Measurements from ENCODE around the gene MACROH2A2. TPM values are rescaled to one million over a fixed set of nuclear protein-coding genes. Genes with fewer than 3 reads are reported as not detected.

The MACROH2A2 gene
- total and polyA plus RNA-seq, 2 donors from 2014 or later = 16.8 to 21.7 TPM

DNA sequence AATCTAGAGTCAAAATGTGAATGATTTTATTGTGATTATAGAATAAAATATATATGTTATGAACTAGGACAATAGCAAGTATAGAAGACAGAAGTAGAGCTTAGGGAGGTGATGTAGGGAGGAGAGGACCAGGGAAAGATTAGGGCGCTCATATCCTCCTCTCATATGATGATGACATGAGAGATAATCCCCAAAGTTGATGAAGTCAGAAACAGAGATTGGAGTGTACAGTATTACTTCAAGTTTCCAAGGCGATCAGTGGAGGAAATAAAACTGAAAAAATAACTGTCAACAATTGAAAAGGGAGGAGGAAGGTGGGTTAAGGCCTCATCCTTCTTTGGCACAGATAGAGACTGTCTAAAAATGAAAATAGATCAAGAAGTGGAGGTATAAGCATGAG is 14.9 kb downstream of the MACROH2A2 start:
- Histone ChIP-seq H3K36me3 (ENCODE audit: control insufficient read depth in 2 of 3, insufficient read depth in 3 of 3, low read length in 3 of 3) (no peaks in the 10 kb centered on the region), H3K9ac (ENCODE audit: low read length in 3 of 3) (no peak overlapping the region), H3K4me1 (ENCODE audit: control insufficient read depth in 2 of 3, insufficient read depth in 2 of 3, low read depth in 1 of 3, low read length in 3 of 3) (no peaks in the 10 kb centered on the region), H3K9me3 (ENCODE audit: control insufficient read depth in 2 of 3, insufficient read depth in 1 of 3, low read length in 3 of 3) (no peaks in the 10 kb centered on the region), H3K4me3 (ENCODE audit: low read length in 3 of 3) (no peak overlapping the region), H3K27me3 (ENCODE audit: control insufficient read depth, insufficient read depth, low read length) (no peaks in the 10 kb centered on the region), H3K27ac (ENCODE audit: low read depth in 2 of 2, low read length in 2 of 2) (no peak overlapping the region)
- intact Hi-C loops (cut with DNase I) = no loop called here
- no peak for DNase-seq
- TF ChIP-seq, protein P1, sequence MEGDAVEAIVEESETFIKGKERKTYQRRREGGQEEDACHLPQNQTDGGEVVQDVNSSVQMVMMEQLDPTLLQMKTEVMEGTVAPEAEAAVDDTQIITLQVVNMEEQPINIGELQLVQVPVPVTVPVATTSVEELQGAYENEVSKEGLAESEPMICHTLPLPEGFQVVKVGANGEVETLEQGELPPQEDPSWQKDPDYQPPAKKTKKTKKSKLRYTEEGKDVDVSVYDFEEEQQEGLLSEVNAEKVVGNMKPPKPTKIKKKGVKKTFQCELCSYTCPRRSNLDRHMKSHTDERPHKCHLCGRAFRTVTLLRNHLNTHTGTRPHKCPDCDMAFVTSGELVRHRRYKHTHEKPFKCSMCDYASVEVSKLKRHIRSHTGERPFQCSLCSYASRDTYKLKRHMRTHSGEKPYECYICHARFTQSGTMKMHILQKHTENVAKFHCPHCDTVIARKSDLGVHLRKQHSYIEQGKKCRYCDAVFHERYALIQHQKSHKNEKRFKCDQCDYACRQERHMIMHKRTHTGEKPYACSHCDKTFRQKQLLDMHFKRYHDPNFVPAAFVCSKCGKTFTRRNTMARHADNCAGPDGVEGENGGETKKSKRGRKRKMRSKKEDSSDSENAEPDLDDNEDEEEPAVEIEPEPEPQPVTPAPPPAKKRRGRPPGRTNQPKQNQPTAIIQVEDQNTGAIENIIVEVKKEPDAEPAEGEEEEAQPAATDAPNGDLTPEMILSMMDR (IDR thresholded peaks at IDR 0.05; ENCODE audit: borderline replicate concordance, extremely low read depth, insufficient read depth) = no peak
- no peak for FAIRE-seq

DNA sequence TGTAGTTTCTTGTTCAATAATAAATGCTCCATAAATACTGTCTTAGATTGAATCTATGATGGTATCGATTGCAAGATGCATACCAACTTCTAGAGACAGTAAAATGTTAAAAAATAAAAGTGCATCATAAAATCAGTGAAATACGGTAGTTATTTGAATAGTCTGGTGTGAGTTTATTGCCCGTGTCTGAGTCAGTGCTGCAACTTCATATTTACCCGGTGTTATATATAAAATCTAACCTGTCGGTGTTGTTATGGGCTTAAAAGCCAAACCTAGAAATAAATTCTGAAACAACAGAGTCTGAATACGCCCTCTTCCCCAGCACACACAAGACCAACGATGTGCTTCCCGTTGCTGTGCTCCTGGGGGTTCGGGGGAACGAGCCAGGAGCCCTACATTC is 16.3 kb downstream of the MACROH2A2 start:
- H3K27ac ChIP-seq (ENCODE audit: low read depth in 2 of 2, low read length in 2 of 2) = no peak overlapping the region
- intact Hi-C loops (cut with DNase I) = no loop called here
- no peaks in the 10 kb centered on the region for H3K9me3 ChIP-seq (ENCODE audit: control insufficient read depth in 2 of 3, insufficient read depth in 1 of 3, low read length in 3 of 3)
- no peak overlapping the region for H3K4me3 ChIP-seq (ENCODE audit: low read length in 3 of 3)
- no peak for DNase-seq
- no peaks in the 10 kb centered on the region for H3K27me3 ChIP-seq (ENCODE audit: control insufficient read depth, insufficient read depth, low read length)
- FAIRE-seq = no peak
- TF ChIP-seq, protein P1 (IDR thresholded peaks at IDR 0.05; ENCODE audit: borderline replicate concordance, extremely low read depth, insufficient read depth) = no peak
- H3K9ac ChIP-seq (ENCODE audit: low read length in 3 of 3) = no peak overlapping the region
- H3K4me1 ChIP-seq (ENCODE audit: control insufficient read depth in 2 of 3, insufficient read depth in 2 of 3, low read depth in 1 of 3, low read length in 3 of 3) = no peaks in the 10 kb centered on the region
- no peaks in the 10 kb centered on the region for H3K36me3 ChIP-seq (ENCODE audit: control insufficient read depth in 2 of 3, insufficient read depth in 3 of 3, low read length in 3 of 3)

DNA sequence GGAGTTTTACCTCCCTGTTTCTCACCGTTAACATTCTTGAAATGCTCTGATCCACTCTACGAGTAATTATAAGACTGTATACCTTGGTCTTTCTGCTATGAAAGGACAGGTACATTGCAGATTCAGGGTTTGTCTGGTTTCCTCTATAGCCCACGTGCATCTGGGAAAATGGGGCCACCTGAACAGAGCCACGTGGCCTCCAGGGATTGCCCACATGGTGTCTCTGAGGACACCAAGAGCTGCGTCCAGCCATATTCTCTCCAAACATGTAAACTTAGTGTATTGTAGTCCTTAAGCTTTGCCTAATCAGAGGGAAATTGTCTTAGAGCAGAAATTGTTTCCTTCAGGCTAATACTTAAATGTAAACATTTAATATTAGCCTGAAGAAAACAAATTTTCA is 16.7 kb downstream of the MACROH2A2 start:
- DNase-seq (no peak), FAIRE-seq (no peak)
- H3K4me3 ChIP-seq (ENCODE audit: low read length in 3 of 3) = no peak overlapping the region
- H3K36me3 ChIP-seq (ENCODE audit: control insufficient read depth in 2 of 3, insufficient read depth in 3 of 3, low read length in 3 of 3) = no peaks in the 10 kb centered on the region
- TF ChIP-seq, protein P1 (IDR thresholded peaks at IDR 0.05; ENCODE audit: borderline replicate concordance, extremely low read depth, insufficient read depth) = no peak
- no peak overlapping the region for H3K27ac ChIP-seq (ENCODE audit: low read depth in 2 of 2, low read length in 2 of 2)
- H3K4me1 ChIP-seq (ENCODE audit: control insufficient read depth in 2 of 3, insufficient read depth in 2 of 3, low read depth in 1 of 3, low read length in 3 of 3) = no peaks in the 10 kb centered on the region
- H3K27me3 ChIP-seq (ENCODE audit: control insufficient read depth, insufficient read depth, low read length) = no peaks in the 10 kb centered on the region
- intact Hi-C loops (cut with DNase I) = no loop called here
- no peaks in the 10 kb centered on the region for H3K9me3 ChIP-seq (ENCODE audit: control insufficient read depth in 2 of 3, insufficient read depth in 1 of 3, low read length in 3 of 3)
- H3K9ac ChIP-seq (ENCODE audit: low read length in 3 of 3) = no peak overlapping the region

GRCh38 chr10:70070834-70071233 is 18.2 kb downstream of the MACROH2A2 start:
- intact Hi-C loops (cut with DNase I) = no loop called here
- no peaks in the 10 kb centered on the region for H3K27me3 ChIP-seq (ENCODE audit: control insufficient read depth, insufficient read depth, low read length)
- DNase-seq (no peak), FAIRE-seq (no peak)
- H3K4me3 ChIP-seq (ENCODE audit: low read length in 3 of 3) = no peak overlapping the region
- H3K9me3 ChIP-seq (ENCODE audit: control insufficient read depth in 2 of 3, insufficient read depth in 1 of 3, low read length in 3 of 3) = no peaks in the 10 kb centered on the region
- no peak overlapping the region for H3K9ac ChIP-seq (ENCODE audit: low read length in 3 of 3)
- no peaks in the 10 kb centered on the region for H3K36me3 ChIP-seq (ENCODE audit: control insufficient read depth in 2 of 3, insufficient read depth in 3 of 3, low read length in 3 of 3)
- TF ChIP-seq, protein P1 (IDR thresholded peaks at IDR 0.05; ENCODE audit: borderline replicate concordance, extremely low read depth, insufficient read depth) = no peak
- H3K27ac ChIP-seq (ENCODE audit: low read depth in 2 of 2, low read length in 2 of 2) = no peak overlapping the region
- no peaks in the 10 kb centered on the region for H3K4me1 ChIP-seq (ENCODE audit: control insufficient read depth in 2 of 3, insufficient read depth in 2 of 3, low read depth in 1 of 3, low read length in 3 of 3)
